WTC11 (cell line): ENCODE measurements around the gene ABL1. TPM values are rescaled to one million over a fixed set of nuclear protein-coding genes. Genes with fewer than 3 reads are reported as not detected.

Experiments used
- ATAC-seq: fragments of 200-7000 bp; cut with Tn5 transposase; 2 replicates; pipeline ENCODE4 v1.10.0; 2021; ENCODE audit warnings: mild to moderate bottlenecking, moderate library complexity
- CTCF ChIA-PET: fragments of 300-600 bp; sonication (Branson Sonifier 250); formaldehyde crosslinking; loops from one replicate; lab custom pipeline; 2021; ENCODE audit warnings: antibody characterized with exemption; lab: Charles Lee
- POLR2A ChIA-PET: fragments of 350-600 bp; sonication (Branson Sonifier 250); formaldehyde crosslinking; loops from one replicate; lab custom pipeline; 2021; ENCODE audit warnings: antibody characterized with exemption; lab: Charles Lee
- DNase-seq: peaks from one replicate; pipeline ENCODE4 v3.0.0; 2021; ENCODE audit warnings: low spot score
- H3K27ac Mint-ChIP-seq: 2 replicates; pipeline ENCODE4 v1.8.0; 2021; ENCODE audit warnings: mixed read lengths
- H3K27me3 Mint-ChIP-seq: 2 replicates; pipeline ENCODE4 v1.8.0; 2021; ENCODE audit warnings: low read depth, mild to moderate bottlenecking, moderate library complexity, mixed read lengths
- H3K36me3 Mint-ChIP-seq: 2 replicates; pipeline ENCODE4 v1.8.0; 2021; ENCODE audit warnings: mixed read lengths
- H3K4me1 Mint-ChIP-seq: 2 replicates; pipeline ENCODE4 v1.8.0; 2022; ENCODE audit warnings: mixed read lengths
- H3K4me3 Mint-ChIP-seq: 2 replicates; pipeline ENCODE4 v1.8.0; 2021; ENCODE audit warnings: mild to moderate bottlenecking, moderate library complexity, mixed read lengths
- H3K9me3 Mint-ChIP-seq: 2 replicates; pipeline ENCODE4 v1.8.0; 2021; ENCODE audit warnings: mixed read lengths
- ATF6 ChIP-seq: sonication (generic); formaldehyde crosslinking; IDR thresholded peaks from 2 replicates; pipeline ENCODE4 v1.8.1; 2023; ENCODE audit warnings: mild to moderate bottlenecking, missing genetic modification reagents
- CDX4 ChIP-seq: fragments of 250-450 bp; sonication (Bioruptor Pico); IDR thresholded peaks from 2 replicates; pipeline ENCODE4 v1.9.0; 2021; ENCODE audit warnings: moderate library complexity, mild to moderate bottlenecking, inconsistent platforms, borderline replicate concordance
- E2F4 ChIP-seq: sonication (generic); formaldehyde crosslinking; IDR thresholded peaks from 2 replicates; pipeline ENCODE4 v1.8.1; 2022; ENCODE audit warnings: low read depth, mild to moderate bottlenecking, moderate library complexity, missing genetic modification reagents, borderline replicate concordance
- ESRRA ChIP-seq: sonication (generic); formaldehyde crosslinking; IDR thresholded peaks from 2 replicates; pipeline ENCODE4 v1.8.1; 2022; ENCODE audit warnings: mild to moderate bottlenecking, missing genetic modification reagents, borderline replicate concordance
- NFYB ChIP-seq: sonication (generic); formaldehyde crosslinking; conservative IDR thresholded peaks from 2 replicates; pipeline ENCODE4 v1.8.0; 2022; ENCODE audit warnings: low read depth, missing genetic modification reagents
- PRRX2 ChIP-seq: fragments of 250-450 bp; sonication (Bioruptor Pico); IDR thresholded peaks from 2 replicates; pipeline ENCODE4 v1.8.0; 2021; ENCODE audit warnings: mild to moderate bottlenecking
- STAT6 ChIP-seq: sonication (generic); formaldehyde crosslinking; conservative IDR thresholded peaks from 2 replicates; pipeline ENCODE4 v1.8.1; 2023; ENCODE audit warnings: mild to moderate bottlenecking, low read depth, missing genetic modification reagents, moderate library complexity
- TEAD4 ChIP-seq: sonication (generic); formaldehyde crosslinking; IDR thresholded peaks from 2 replicates; pipeline ENCODE4 v1.8.0; 2022; ENCODE audit warnings: mild to moderate bottlenecking, missing genetic modification reagents
- USF1 ChIP-seq: sonication (generic); formaldehyde crosslinking; IDR thresholded peaks from 2 replicates; pipeline ENCODE4 v1.8.0; 2022; ENCODE audit warnings: mild to moderate bottlenecking, missing genetic modification reagents
- ZNF219 ChIP-seq: sonication (generic); formaldehyde crosslinking; IDR thresholded peaks from 2 replicates; pipeline ENCODE4 v1.8.0; 2023; ENCODE audit warnings: missing genetic modification reagents, mild to moderate bottlenecking, borderline replicate concordance
- ZNF232 ChIP-seq: sonication (generic); formaldehyde crosslinking; IDR thresholded peaks from 2 replicates; pipeline ENCODE4 v1.8.0; 2022; ENCODE audit warnings: mild to moderate bottlenecking, missing genetic modification reagents
- ZNF416 ChIP-seq: fragments of 250-450 bp; sonication (Bioruptor Pico); IDR thresholded peaks from 2 replicates; pipeline ENCODE4 v1.9.0; 2021; ENCODE audit warnings: mild to moderate bottlenecking, inconsistent platforms
- ZNF425 ChIP-seq: fragments of 250-450 bp; sonication (Bioruptor Pico); conservative IDR thresholded peaks from 2 replicates; pipeline ENCODE4 v1.9.0; 2021; ENCODE audit warnings: mild to moderate bottlenecking
- total RNA-seq: library from RNA; stranded (reverse); gene quantifications from 3 replicates; pipeline ENCODE4 v1.2.3, GENCODE V29; 2021
- TF ChIP-seq, protein P1 (sequence below): sonication (generic); formaldehyde crosslinking; conservative IDR thresholded peaks from 2 replicates; pipeline ENCODE4 v1.8.1; 2022; ENCODE audit warnings: mild to moderate bottlenecking, missing genetic modification reagents
- TF ChIP-seq, protein P2 (sequence below): fragments of 250-450 bp; sonication (Bioruptor Pico); IDR thresholded peaks from 2 replicates; pipeline ENCODE4 v1.9.0; 2021; ENCODE audit warnings: mild to moderate bottlenecking

Gene ABL1
- total RNA-seq, 1 experiment from 2014 or later = 104 TPM

DNA sequence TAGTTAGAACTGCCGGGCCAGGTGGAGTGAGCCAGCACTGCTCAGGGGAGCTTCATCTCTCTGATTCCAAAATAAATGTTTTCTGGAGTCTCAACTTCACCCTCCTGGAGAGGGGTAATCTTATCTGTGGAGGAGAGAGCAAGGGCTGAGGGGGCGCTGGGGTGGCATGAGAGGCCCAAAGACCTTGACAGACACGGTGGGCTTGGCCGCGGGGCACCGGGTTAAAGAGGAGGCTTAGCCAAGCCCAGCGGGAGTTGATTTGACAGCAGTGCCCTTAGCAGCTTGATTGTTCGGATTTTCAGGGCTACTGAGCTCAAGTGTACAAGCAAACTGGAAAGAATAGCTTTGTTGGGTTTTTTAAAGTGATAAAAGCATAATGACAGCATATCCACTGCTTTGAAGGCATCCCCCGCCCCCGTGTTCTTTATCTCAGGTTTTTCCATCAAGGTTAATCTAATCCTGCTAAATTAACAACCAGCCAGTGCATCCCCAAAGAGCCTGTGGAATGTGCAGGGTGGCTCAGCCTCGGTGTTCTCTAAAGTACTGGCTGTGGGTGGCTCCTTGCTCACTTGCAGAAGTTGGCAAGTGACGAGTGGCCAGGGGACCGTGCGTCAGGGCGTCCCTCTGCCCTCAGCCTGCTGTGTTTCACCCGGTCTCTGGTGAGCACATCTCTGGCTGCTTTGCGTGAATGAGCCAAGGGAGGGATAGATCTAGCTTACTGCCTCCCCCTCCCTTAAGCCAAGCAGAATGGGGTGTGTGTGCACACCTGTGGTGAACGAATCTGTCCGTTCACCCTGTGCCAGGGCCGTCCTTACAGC is 56.0 kb downstream of the ABL1 start:
- no peak for ATAC-seq
- H3K4me3 Mint-ChIP-seq = no peak overlapping the region
- H3K9me3 Mint-ChIP-seq = no peaks in the 10 kb centered on the region
- no peaks in the 10 kb centered on the region for H3K27me3 Mint-ChIP-seq
- H3K27ac Mint-ChIP-seq = no peak overlapping the region; the same call in 1 of the 2 replicates
- peaks cover under 1% of the 10 kb centered on the region; the same call in 1 of the 2 replicates for H3K4me1 Mint-ChIP-seq
- ChIA-PET POLR2A (no interaction called here), CTCF (interaction anchor here (1.2 to 8.4 kb wide), 6 partner anchors 25 to 178 kb away, joined by 3 to 69 read pairs (median 4); no protein-coding TSS in a partner anchor)
- TF ChIP-seq ESRRA (CRISPR knock-in tag) = no peak
- no peak for TF ChIP-seq ZNF219 (CRISPR knock-in tag)
- no peak for TF ChIP-seq E2F4 (CRISPR knock-in tag)
- TF ChIP-seq, protein P1, sequence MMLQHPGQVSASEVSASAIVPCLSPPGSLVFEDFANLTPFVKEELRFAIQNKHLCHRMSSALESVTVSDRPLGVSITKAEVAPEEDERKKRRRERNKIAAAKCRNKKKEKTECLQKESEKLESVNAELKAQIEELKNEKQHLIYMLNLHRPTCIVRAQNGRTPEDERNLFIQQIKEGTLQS (CRISPR knock-in tag) = no peak
- TF ChIP-seq, protein P2, sequence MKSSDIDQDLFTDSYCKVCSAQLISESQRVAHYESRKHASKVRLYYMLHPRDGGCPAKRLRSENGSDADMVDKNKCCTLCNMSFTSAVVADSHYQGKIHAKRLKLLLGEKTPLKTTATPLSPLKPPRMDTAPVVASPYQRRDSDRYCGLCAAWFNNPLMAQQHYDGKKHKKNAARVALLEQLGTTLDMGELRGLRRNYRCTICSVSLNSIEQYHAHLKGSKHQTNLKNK (CRISPR knock-in tag) = no peak
- TF ChIP-seq ZNF232 (CRISPR knock-in tag) = no peak
- no peak for DNase-seq
- peaks cover 23% of the 10 kb centered on the region for H3K36me3 Mint-ChIP-seq

DNA sequence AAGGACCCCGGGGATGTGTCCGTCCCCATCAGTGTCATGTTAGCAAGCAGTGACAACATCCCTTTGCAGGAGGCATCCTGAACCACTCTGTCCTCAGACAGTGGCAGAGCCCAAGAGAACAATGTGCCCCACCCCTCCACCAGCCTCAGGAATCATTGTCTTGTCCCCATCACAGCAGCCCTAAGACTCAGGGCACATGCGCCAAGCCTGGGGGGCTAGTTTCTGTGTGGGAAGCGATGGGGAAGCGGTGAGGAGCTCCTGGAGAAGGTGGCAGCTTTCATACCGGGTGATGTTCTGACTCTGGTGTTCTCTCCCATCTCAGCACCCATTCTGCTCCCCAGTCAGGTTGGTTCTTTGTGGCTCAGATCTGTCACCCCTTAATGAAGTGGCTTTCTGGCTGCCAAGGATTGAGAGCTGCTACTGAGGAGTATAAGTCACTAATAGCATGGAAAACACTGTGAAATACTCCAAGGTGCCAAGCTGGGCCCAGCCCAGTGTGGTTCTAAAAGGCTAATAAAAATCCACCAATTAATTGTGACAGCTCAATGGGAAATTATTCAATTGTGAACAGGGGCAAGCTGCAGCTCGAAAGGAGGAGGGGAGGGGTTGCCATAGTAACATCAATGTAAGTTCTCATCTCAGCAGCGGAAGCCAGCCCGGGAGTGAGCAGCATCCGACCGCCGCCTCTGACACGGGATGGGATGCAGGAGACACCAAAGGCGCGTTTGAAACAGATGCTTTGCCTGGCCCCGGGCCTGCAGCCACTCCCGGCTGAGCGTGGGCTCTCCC is 56.8 kb downstream of the ABL1 start:
- ATAC-seq (no peak), DNase-seq (no peak)
- TF ChIP-seq NFYB (CRISPR knock-in tag) (no peak), CDX4 (no peak), ZNF416 (CRISPR knock-in tag) (no peak), TEAD4 (CRISPR knock-in tag) (no peak)
- peaks cover 16% of the 10 kb centered on the region for H3K36me3 Mint-ChIP-seq
- POLR2A ChIA-PET = interaction anchor here (1.0 kb wide), 1 partner anchor 20 kb away, joined by 3 read pairs; no protein-coding TSS in a partner anchor
- no peaks in the 10 kb centered on the region for H3K4me1 Mint-ChIP-seq
- CTCF ChIA-PET = interaction anchor here (0.6 to 8.4 kb wide), 6 partner anchors 42 to 137 kb away, joined by 3 to 69 read pairs (median 3); no protein-coding TSS in a partner anchor
- no peaks in the 10 kb centered on the region for H3K27me3 Mint-ChIP-seq
- H3K9me3 Mint-ChIP-seq = no peaks in the 10 kb centered on the region
- no peak overlapping the region for H3K4me3 Mint-ChIP-seq
- no peak overlapping the region for H3K27ac Mint-ChIP-seq

GRCh38 chr9:130892477-130893304 is 57.6 kb downstream of the ABL1 start:
- peaks cover 8% of the 10 kb centered on the region; the same call in 1 of the 2 replicates for H3K36me3 Mint-ChIP-seq
- no peak for DNase-seq
- H3K27me3 Mint-ChIP-seq = no peaks in the 10 kb centered on the region
- H3K4me3 Mint-ChIP-seq = no peak overlapping the region
- ChIA-PET CTCF (interaction anchor here (0.6 to 8.4 kb wide), 16 partner anchors 19 to 192 kb away, joined by 3 to 69 read pairs (median 4); no protein-coding TSS in a partner anchor), POLR2A (interaction anchor here (0.5 to 1.0 kb wide), 2 partner anchors 21 to 72 kb away, joined by 3 read pairs; no protein-coding TSS in a partner anchor)
- peak overlapping the region; percentile 36; the same call in 1 of the 2 replicates for H3K27ac Mint-ChIP-seq
- no peak for ATAC-seq
- no peaks in the 10 kb centered on the region for H3K9me3 Mint-ChIP-seq
- H3K4me1 Mint-ChIP-seq = no peaks in the 10 kb centered on the region
- TF ChIP-seq ATF6 (CRISPR knock-in tag) (no peak), ZNF425 (CRISPR knock-in tag) (no peak), USF1 (no peak), PRRX2 (CRISPR knock-in tag) (no peak), STAT6 (no peak)
